Testis (tissue), 2 donors: ENCODE measurements around the gene TEX51.

Experiments
- CTCF ChIP-seq, 3 experiments: fragments of 450-650 bp in 2 of 3; fragments of 200-600 bp in 1 of 3; sonication (generic) in 1 of 3; IDR thresholded peaks; one replicate each; pipeline ENCODE4 v1.5.1; 2016 to 2019; ENCODE audit warnings: antibody characterized with exemption in 3 of 3, mild to moderate bottlenecking in 2 of 3, moderate library complexity in 1 of 3
- POLR2A ChIP-seq: fragments of 450-650 bp; IDR thresholded peaks from one replicate; pipeline ENCODE4 v1.6.1; 2017; ENCODE audit warnings: antibody characterized with exemption, mild to moderate bottlenecking, moderate library complexity

- no peak for TF ChIP-seq CTCF (IDR thresholded peaks at IDR 0.05)
- TF ChIP-seq POLR2A = no peak
Measured at GRCh38 chr2:126856403-126856802, 42.3 kb upstream of the TEX51 start.
